BE2C (cell line): ENCODE measurements around the gene FAM120B.

Experiments
- DNase-seq: peaks from one replicate; pipeline ENCODE4 v3.0.0-alpha.2; 2020
- H3K27me3 ChIP-seq: fragments of 250-450 bp; sonication (Bioruptor Pico); 2 replicates; pipeline ENCODE4 v1.5.1; 2020; ENCODE audit warnings: mild to moderate bottlenecking
- H3K36me3 ChIP-seq: fragments of 250-450 bp; sonication (Bioruptor Pico); 2 replicates; pipeline ENCODE4 v1.5.1; 2020; ENCODE audit warnings: mild to moderate bottlenecking
- H3K4me1 ChIP-seq: fragments of 250-450 bp; sonication (Bioruptor Pico); 2 replicates; pipeline ENCODE4 v1.5.1; 2020
- H3K4me3 ChIP-seq: 2 replicates; pipeline ENCODE4 v1.5.1; 2011; ENCODE audit warnings: low read depth, low read length
- H3K9me3 ChIP-seq: fragments of 250-450 bp; sonication (Bioruptor Pico); 2 replicates; pipeline ENCODE4 v1.5.1; 2020
- CTCF ChIP-seq: IDR thresholded peaks from 2 replicates; pipeline ENCODE4 v1.5.1; 2012; ENCODE audit warnings: mild to moderate bottlenecking, low read depth, low read length

The FAM120B gene

GRCh38 chr6:170294813-170295509 lies 11.6 kb upstream of the FAM120B start:
- H3K4me3 ChIP-seq, result peak overlapping the region; percentile 46
- H3K36me3 ChIP-seq, result no peaks in the 10 kb centered on the region
- no peaks in the 10 kb centered on the region for H3K9me3 ChIP-seq
- 0 out of 2 replicates have a peak, but pooled peaks cover 3% of the 10 kb centered on the region for H3K4me1 ChIP-seq
- no peak for TF ChIP-seq CTCF
- H3K27me3 ChIP-seq, result peaks cover 91% of the 10 kb centered on the region
- DNase-seq, result no peak

- 0 out of 2 replicates have a peak, but pooled peaks cover 3% of the 10 kb centered on the region for H3K4me1 ChIP-seq
- no peak for DNase-seq
- TF ChIP-seq CTCF, result no peak
- peaks cover 83% of the 10 kb centered on the region for H3K27me3 ChIP-seq
- no peaks in the 10 kb centered on the region for H3K36me3 ChIP-seq
- H3K4me3 ChIP-seq, result peak overlapping the region; percentile 46
- no peaks in the 10 kb centered on the region for H3K9me3 ChIP-seq
Measured at GRCh38 chr6:170295510-170296422, 10.8 kb upstream of the FAM120B start.

GRCh38 chr6:170296423-170296745 lies 10.2 kb upstream of the FAM120B start:
- H3K4me1 ChIP-seq, result 0 out of 2 replicates have a peak, but pooled peaks cover 3% of the 10 kb centered on the region
- no peaks in the 10 kb centered on the region for H3K36me3 ChIP-seq
- H3K4me3 ChIP-seq, result no peak overlapping the region
- peaks cover 79% of the 10 kb centered on the region for H3K27me3 ChIP-seq
- DNase-seq, result no peak
- H3K9me3 ChIP-seq, result no peaks in the 10 kb centered on the region
- no peak for TF ChIP-seq CTCF

GRCh38 chr6:170296746-170297575 lies 9.6 kb upstream of the FAM120B start:
- no peaks in the 10 kb centered on the region for H3K36me3 ChIP-seq
- no peak overlapping the region for H3K4me3 ChIP-seq
- peaks cover 73% of the 10 kb centered on the region for H3K27me3 ChIP-seq
- H3K9me3 ChIP-seq, result no peaks in the 10 kb centered on the region
- 0 out of 2 replicates have a peak, but pooled peaks cover 3% of the 10 kb centered on the region for H3K4me1 ChIP-seq
- no peak for DNase-seq
- TF ChIP-seq CTCF, result no peak

DNA sequence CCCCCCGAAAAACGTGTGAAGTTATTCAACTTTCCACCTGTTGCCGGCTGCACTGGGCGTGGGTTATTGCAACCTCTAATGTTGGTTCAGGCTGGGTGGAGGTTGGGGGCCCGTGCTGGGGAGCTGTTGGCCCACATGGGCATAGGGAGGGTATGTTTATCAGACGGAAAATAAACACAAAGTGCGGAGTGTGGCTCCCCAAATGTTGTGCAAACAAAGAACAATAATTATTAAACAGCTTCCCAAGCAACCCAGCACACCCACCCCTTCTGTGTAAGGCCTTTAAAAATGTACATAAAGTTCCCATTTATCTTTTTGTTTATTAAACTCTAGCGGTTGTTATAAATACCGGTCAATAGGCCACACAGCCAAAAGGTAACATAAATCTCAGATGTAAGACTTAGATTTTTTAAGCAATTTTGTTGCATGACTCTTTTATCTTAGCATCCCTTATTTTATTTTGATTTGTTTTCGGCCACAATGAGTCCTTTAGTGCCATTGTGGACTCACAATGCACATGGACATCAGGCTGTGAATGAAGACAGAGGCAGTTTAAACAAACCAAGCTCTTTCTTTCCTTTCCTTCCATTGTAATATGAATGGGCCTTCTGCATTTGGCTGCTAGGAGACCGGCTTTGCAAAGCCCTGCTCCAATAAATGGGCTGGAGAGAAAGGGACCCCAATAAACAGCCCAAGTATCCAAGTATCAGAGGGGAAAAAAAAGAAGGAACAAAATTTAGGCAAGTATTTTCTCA lies 8.8 kb upstream of the FAM120B start:
- TF ChIP-seq CTCF, result no peak
- DNase-seq, result no peak
- H3K4me3 ChIP-seq, result no peak overlapping the region

More for the DNA sequence above, 8.8 kb upstream of the FAM120B start:
- peaks cover 65% of the 10 kb centered on the region for H3K27me3 ChIP-seq
- no peaks in the 10 kb centered on the region for H3K9me3 ChIP-seq
- H3K36me3 ChIP-seq, result no peaks in the 10 kb centered on the region
- H3K4me1 ChIP-seq, result no peaks in the 10 kb centered on the region
